NCI-H1694 (cell line): Measurements from ENCODE around the gene PROX1.
A peak's percentile ranks its signal among the peaks of the same experiment; 100 is the strongest.

Experiments used
- DNase-seq: peaks from one replicate; lab custom pipeline; 2025; lab: John Stamatoyannopoulos, UW

Gene PROX1

DNA sequence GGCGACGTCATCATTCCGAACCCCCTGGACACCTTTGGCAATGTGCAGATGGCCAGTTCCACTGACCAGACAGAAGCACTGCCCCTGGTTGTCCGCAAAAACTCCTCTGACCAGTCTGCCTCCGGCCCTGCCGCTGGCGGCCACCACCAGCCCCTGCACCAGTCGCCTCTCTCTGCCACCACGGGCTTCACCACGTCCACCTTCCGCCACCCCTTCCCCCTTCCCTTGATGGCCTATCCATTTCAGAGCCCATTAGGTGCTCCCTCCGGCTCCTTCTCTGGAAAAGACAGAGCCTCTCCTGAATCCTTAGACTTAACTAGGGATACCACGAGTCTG is 10.0 kb downstream of the PROX1 start:
- no peak for DNase-seq

GRCh38 chr1:213998785-213999184 is 11.0 kb downstream of the PROX1 start:
- peak; percentile 40 for DNase-seq

DNA sequence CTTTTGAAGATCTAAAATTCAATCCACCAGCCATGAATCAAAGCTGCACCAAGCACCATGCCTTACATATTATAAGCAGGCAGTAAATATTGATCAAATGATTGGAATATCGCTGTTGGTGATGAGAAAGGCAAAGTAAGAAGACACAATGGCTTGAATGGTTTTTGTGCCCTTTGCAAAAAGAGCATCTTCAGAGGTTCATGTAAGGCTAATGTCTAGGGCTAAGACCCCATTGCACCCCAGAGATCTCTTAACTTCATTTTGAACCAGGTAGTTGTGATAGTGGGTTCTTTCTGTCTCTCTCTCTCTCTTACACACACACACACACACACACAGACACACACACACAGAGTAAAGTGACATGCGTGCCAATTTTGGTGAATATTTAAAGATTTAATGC is 12.0 kb downstream of the PROX1 start:
- DNase-seq = no peak

DNA sequence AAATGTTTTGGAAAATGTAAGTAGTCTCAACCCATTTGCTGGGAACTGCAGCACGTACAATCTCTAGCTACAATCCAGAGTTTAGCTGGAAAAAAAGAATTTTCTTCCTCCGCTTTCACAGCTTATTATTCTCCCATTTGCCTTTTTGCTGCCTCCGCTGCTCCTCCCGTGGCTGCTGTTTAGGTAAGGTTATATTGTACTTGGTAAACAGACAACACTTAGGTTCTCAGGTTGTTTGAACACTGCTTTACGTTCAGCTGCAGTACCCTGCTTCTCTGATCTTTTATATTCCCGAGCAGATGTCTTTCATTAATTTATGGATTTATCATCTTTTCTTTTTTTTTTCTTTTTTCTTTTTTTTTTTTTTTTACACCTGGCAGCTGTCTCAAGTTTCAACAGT is 14.3 kb downstream of the PROX1 start:
- DNase-seq = peak; percentile 82

GRCh38 chr1:214002472-214002871 is 14.7 kb downstream of the PROX1 start:
- DNase-seq = peak; percentile 82

GRCh38 chr1:214003233-214003632 is 15.5 kb downstream of the PROX1 start:
- DNase-seq = peak; percentile 46

GRCh38 chr1:214004014-214004413 is 16.2 kb downstream of the PROX1 start:
- DNase-seq = peak; percentile 43

GRCh38 chr1:214004795-214005194 is 17.0 kb downstream of the PROX1 start:
- no peak for DNase-seq

GRCh38 chr1:214005708-214006107 is 17.9 kb downstream of the PROX1 start:
- no peak for DNase-seq

DNA sequence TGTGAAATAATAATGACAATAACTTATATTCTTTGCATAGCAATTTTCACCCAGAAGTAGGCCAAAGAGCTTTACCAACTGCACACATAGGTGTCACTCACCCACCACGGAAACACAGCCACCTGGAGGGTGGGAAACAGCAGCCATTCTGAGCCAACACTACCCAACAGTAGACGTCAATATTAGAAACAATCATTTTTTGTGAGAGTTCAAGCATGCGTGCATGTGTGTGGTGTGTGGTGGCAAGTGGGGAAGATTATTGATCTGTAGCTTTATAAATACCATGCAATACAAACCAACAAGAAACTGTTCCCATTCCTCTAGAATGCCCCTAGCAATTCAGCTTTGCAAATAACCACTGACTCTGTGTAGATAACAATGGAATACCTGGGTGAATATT is 19.1 kb downstream of the PROX1 start:
- no peak for DNase-seq

DNA sequence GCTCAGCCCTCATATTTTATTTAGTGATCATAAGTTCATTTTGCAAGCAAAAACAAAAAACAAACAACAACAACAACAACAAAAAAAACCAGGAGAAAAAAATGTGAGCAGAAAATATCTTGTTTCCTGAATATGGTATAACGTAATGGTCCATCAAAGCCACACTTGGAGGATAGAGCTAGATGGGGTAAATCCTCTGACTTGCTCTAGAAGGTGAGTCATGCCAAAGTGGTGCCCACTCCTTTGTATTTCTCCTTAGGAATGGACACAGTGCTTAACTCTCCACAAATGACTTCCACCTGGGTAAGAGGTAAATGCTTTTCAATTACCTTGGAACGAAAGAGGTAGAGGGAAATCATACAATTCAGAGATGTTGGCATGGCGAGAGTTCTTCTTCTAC is 20.6 kb downstream of the PROX1 start:
- DNase-seq = no peak

GRCh38 chr1:214008791-214009422 is 21.1 kb downstream of the PROX1 start:
- no peak for DNase-seq

GRCh38 chr1:214009423-214010196 is 21.8 kb downstream of the PROX1 start:
- no peak for DNase-seq

DNA sequence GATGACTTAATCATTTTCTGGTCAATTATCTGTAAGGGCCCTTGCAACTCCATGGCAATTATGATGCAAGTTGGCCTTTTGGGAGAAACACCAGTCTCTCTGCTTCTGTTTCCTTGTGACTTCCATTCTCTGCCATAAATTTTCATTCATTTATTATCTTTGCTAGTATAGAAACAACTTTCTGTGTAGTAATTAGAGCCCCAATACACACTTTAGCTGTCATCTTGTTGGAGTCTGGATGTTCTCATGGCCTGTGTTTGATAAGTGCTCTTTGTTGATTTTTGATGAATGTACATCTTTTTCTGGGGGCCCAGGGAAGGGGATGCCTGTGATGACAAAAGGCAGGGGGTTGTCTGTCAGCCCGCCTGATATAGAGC is 22.4 kb downstream of the PROX1 start:
- no peak for DNase-seq

DNA sequence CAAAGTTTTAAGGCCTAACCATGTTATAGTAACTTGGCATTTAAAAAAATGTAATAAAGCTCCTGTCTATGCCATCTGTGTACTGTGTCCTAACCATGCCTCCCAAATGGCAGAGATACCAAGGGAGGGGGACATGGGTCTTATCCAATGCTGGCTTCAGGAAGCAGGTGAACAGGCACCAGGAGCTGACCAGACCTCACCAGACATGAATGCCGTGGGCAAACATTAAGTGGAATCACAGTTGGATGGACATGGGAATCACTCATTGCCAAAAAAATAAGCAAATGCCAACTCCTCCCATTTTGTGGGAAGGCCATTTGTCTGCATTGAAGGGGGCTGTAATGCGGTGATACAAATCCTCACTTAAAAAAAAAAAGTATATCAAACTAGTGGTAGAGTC is 22.9 kb downstream of the PROX1 start:
- DNase-seq = no peak

GRCh38 chr1:214012418-214012817 is 24.6 kb downstream of the PROX1 start:
- DNase-seq = no peak

DNA sequence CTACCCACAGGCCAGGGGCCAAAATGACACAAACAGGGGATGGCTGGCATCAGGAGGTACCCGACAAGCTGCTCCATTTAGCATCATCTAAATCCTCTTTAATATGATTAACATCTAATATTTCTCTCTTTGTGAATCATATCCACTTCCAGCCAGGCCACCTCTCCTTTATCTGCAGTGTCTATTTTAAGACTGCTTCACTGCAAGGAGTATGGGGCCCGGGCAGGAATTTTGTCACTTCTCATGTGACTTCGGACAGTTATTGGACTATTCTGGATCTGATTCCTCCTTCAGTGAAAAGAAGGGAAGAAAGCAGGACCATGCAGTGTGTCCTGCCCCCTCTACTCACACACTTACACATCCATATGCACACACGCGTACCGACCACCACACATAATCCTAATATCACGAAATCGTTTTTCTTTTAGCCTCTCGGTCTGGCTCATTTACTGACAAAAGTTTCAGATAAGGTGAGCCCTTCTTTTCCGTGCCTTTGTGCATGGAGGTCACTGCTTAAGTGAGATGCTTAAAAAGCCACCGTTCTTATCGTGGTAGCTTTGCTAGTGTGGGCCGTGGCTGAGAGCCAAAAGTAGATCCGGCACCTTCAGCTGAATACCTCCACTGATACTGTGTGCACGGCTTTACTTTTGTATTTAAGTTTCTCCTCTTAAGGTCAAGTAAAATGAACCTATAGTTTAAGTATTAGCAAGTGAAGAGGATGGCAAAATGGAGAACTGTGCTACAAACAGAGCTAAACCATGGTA is 26.0 kb downstream of the PROX1 start:
- DNase-seq = no peak

DNA sequence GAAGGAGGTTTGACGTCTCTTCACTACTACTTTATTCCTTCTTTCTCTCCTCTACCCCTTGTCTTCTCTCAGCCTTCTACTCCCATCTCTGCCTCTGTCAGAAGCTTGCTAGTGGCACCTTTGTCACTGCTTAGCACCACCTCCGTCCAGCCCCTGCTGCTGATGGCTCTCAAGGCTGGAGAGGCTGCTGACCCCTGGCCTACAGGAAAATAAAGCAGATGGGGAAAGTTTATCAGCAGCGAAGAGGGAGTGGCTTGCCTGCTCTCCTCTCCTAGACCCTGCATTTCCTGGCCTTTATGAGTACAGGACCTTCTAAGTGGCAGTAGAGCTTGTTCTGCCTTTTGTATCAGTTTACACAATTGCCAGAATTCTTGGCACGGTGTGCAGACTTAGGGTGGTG is 27.0 kb downstream of the PROX1 start:
- no peak for DNase-seq

- no peak for DNase-seq
Observed at GRCh38 chr1:214017191-214017982, 29.6 kb downstream of the PROX1 start.

GRCh38 chr1:214018386-214019268 is 30.9 kb downstream of the PROX1 start:
- no peak for DNase-seq

- DNase-seq = peak; percentile 58
Observed at GRCh38 chr1:214019499-214019898, 31.7 kb downstream of the PROX1 start.
